H1 (cell line): ENCODE measurements around the gene FOXN1. TPM values are rescaled to one million over a fixed set of nuclear protein-coding genes. Genes with fewer than 3 reads are reported as not detected.
A peak's percentile ranks its signal among the peaks of the same experiment; 100 is the strongest.

ENCODE experiments used
- CTCF ChIA-PET: fragments of 300-600 bp; sonication (Branson Sonifier 250); formaldehyde crosslinking; loops from one replicate; lab custom pipeline; 2021; ENCODE audit not compliant: partially characterized antibody; lab: Charles Lee
- POLR2A ChIA-PET: fragments of 300-600 bp; sonication (Branson Sonifier 250); formaldehyde crosslinking; loops from one replicate; lab custom pipeline; 2021; ENCODE audit warnings: inconsistent platforms; ENCODE audit not compliant: partially characterized antibody; lab: Charles Lee
- DNase-seq, 2 experiments: peaks; one replicate each; pipeline versions ENCODE4 v3.0.0 to v3.0.0-alpha.2; 2010 to 2022; ENCODE audit warnings: low spot score in 2 of 2, low read depth in 1 of 2, mixed read lengths in 1 of 2
- FAIRE-seq: peaks from 2 replicates; lab custom pipeline; 2011; peaks lifted over from hg19 to GRCh38; lab: Jason Lieb, UNC
- H2AFZ ChIP-seq: 2 replicates; pipeline ENCODE4 v1.8.1; 2012; ENCODE audit warnings: low read length, inconsistent platforms
- H2AK5ac ChIP-seq: 2 replicates; pipeline ENCODE4 v1.6.1; 2013; ENCODE audit warnings: low read depth, low read length
- H2BK120ac ChIP-seq: replicated peaks from 2 replicates; pipeline ENCODE3; 2013; ENCODE audit warnings: low read depth, low read length, inconsistent platforms
- H2BK12ac ChIP-seq: 2 replicates; pipeline ENCODE4 v1.6.1; 2013; ENCODE audit warnings: low read depth, low read length
- H2BK15ac ChIP-seq: 2 replicates; pipeline ENCODE4 v1.6.1; 2013; ENCODE audit warnings: low read length
- H2BK20ac ChIP-seq: 2 replicates; pipeline ENCODE4 v1.6.1; 2013; ENCODE audit warnings: low read length
- H2BK5ac ChIP-seq: 2 replicates; pipeline ENCODE4 v1.6.1; 2013; ENCODE audit warnings: low read depth, low read length
- H3K14ac ChIP-seq: 2 replicates; pipeline ENCODE4 v1.6.1; 2013; ENCODE audit warnings: inconsistent platforms; ENCODE audit not compliant: insufficient read length
- H3K18ac ChIP-seq: 2 replicates; pipeline ENCODE4 v1.6.1; 2013; ENCODE audit warnings: low read length; ENCODE audit errors: extremely low read depth
- H3K23ac ChIP-seq: 2 replicates; pipeline ENCODE4 v1.6.1; 2013; ENCODE audit warnings: inconsistent platforms; ENCODE audit not compliant: insufficient read length
- H3K23me2 ChIP-seq: 2 replicates; pipeline ENCODE4 v1.6.1; 2013; ENCODE audit warnings: low read depth, low read length
- H3K27ac ChIP-seq: 2 replicates; pipeline ENCODE4 v1.6.1; 2011; ENCODE audit warnings: low read depth, low read length, inconsistent platforms
- H3K27me3 ChIP-seq, 4 experiments: replicated peaks in 1 of 4; 1 replicate in 1 of 4; 2 replicates in 3 of 4; pipeline versions ENCODE4 v1.6.1 to v1.8.1; 2011 to 2013; ENCODE audit warnings: low read length in 3 of 4, mild to moderate bottlenecking in 3 of 4, inconsistent platforms in 2 of 4, mixed read lengths in 2 of 4, moderate library complexity in 1 of 4; ENCODE audit not compliant: control insufficient read depth in 3 of 4, insufficient read depth in 3 of 4; ENCODE audit errors: extremely low read depth in 1 of 4
- H3K36me3 ChIP-seq, 4 experiments: 2 replicates each; pipeline versions ENCODE4 v1.6.1 to v1.8.1; 2011 to 2013; ENCODE audit warnings: mild to moderate bottlenecking in 4 of 4, low read length in 3 of 4, moderate library complexity in 2 of 4, control low read depth in 1 of 4, inconsistent platforms in 1 of 4; ENCODE audit not compliant: insufficient read depth in 4 of 4, control insufficient read depth in 2 of 4
- H3K4ac ChIP-seq: replicated peaks from 2 replicates; pipeline ENCODE3; 2013; ENCODE audit warnings: low read length, low read depth, mixed read lengths, inconsistent platforms; ENCODE audit not compliant: insufficient read length
- H3K4me1 ChIP-seq, 4 experiments: replicated peaks in 1 of 4; 1 replicate in 1 of 4; 2 replicates in 3 of 4; pipeline versions ENCODE4 v1.6.1 to v1.8.1; 2011 to 2013; ENCODE audit warnings: low read length in 3 of 4, inconsistent platforms in 2 of 4, mixed read lengths in 1 of 4; ENCODE audit not compliant: insufficient read depth in 4 of 4, control insufficient read depth in 3 of 4
- H3K4me2 ChIP-seq, 2 experiments: 2 replicates each; pipeline versions ENCODE4 v1.6.1 to v1.8.1; 2011 to 2013; ENCODE audit warnings: low read depth in 2 of 2, low read length in 2 of 2, control low read depth in 1 of 2, inconsistent platforms in 1 of 2, mild to moderate bottlenecking in 1 of 2; ENCODE audit not compliant: insufficient read depth in 1 of 2
- H3K4me3 ChIP-seq, 4 experiments: fragments of 200-600, 300-600 bp in 1 of 4; sonication (generic), shearing (Covaris generic), sonication (Bioruptor Twin) in 1 of 4; 2 replicates each; pipeline versions ENCODE4 v1.5.1 to v1.8.1; 2011 to 2016; ENCODE audit warnings: low read length in 4 of 4, low read depth in 3 of 4, control low read depth in 2 of 4, inconsistent platforms in 2 of 4, mild to moderate bottlenecking in 2 of 4, mixed read lengths in 1 of 4, moderate library complexity in 1 of 4; ENCODE audit not compliant: insufficient read depth in 2 of 4; ENCODE audit errors: extremely low read depth in 1 of 4
- H3K56ac ChIP-seq: replicated peaks from 2 replicates; pipeline ENCODE3; 2013; ENCODE audit warnings: low read depth, mild to moderate bottlenecking, mixed read lengths, low read length, inconsistent platforms; ENCODE audit not compliant: insufficient read length
- H3K79me1 ChIP-seq: 2 replicates; pipeline ENCODE4 v1.6.1; 2013; ENCODE audit warnings: low read depth, low read length, control low read depth
- H3K79me2 ChIP-seq, 2 experiments: 2 replicates each; pipeline versions ENCODE4 v1.6.1 to v1.8.1; 2012 to 2013; ENCODE audit warnings: low read length in 2 of 2, mild to moderate bottlenecking in 2 of 2, inconsistent platforms in 1 of 2; ENCODE audit not compliant: insufficient read depth in 2 of 2, control insufficient read depth in 1 of 2
- H3K9ac ChIP-seq, 4 experiments: replicated peaks in 1 of 4; 1 replicate in 1 of 4; 2 replicates in 3 of 4; pipeline versions ENCODE4 v1.6.1 to v1.8.1; 2011 to 2013; ENCODE audit warnings: low read depth in 3 of 4, low read length in 3 of 4, control low read depth in 2 of 4, mild to moderate bottlenecking in 2 of 4, moderate library complexity in 2 of 4, inconsistent platforms in 1 of 4; ENCODE audit errors: extremely low read depth in 1 of 4
- H3K9me3 ChIP-seq, 2 experiments: 2 replicates each; pipeline versions ENCODE4 v1.6.1 to v1.8.1; 2012 to 2013; ENCODE audit warnings: mild to moderate bottlenecking in 2 of 2, moderate library complexity in 2 of 2, control low read depth in 1 of 2, inconsistent platforms in 1 of 2, low read depth in 1 of 2, low read length in 1 of 2, mixed read lengths in 1 of 2; ENCODE audit not compliant: insufficient read depth in 2 of 2
- H4K20me1 ChIP-seq, 2 experiments: replicated peaks in 1 of 2; 2 replicates each; pipeline versions ENCODE3 to v1.8.1; 2011 to 2013; ENCODE audit warnings: inconsistent platforms in 2 of 2, low read length in 2 of 2, mild to moderate bottlenecking in 1 of 2; ENCODE audit not compliant: insufficient read depth in 2 of 2, control insufficient read depth in 1 of 2
- H4K5ac ChIP-seq: 2 replicates; pipeline ENCODE4 v1.6.1; 2013; ENCODE audit warnings: low read length, low read depth, mixed read lengths, inconsistent platforms; ENCODE audit not compliant: insufficient read length
- H4K8ac ChIP-seq: 2 replicates; pipeline ENCODE4 v1.8.0; 2013; ENCODE audit warnings: mild to moderate bottlenecking, moderate library complexity, low read length, inconsistent platforms; ENCODE audit not compliant: insufficient read depth; ENCODE audit errors: extremely low read depth
- H4K91ac ChIP-seq: replicated peaks from 2 replicates; pipeline ENCODE3; 2013; ENCODE audit warnings: low read length, mixed read lengths, inconsistent platforms; ENCODE audit not compliant: insufficient read length
- CEBPB ChIP-seq: IDR thresholded peaks from 2 replicates; pipeline ENCODE4 v1.6.1; 2012; ENCODE audit warnings: low read depth, low read length
- NANOG ChIP-seq: IDR thresholded peaks from 2 replicates; pipeline ENCODE4 v1.6.1; 2011; ENCODE audit warnings: low read length, low read depth, mild to moderate bottlenecking, inconsistent platforms; ENCODE audit not compliant: insufficient read depth, poor library complexity, severe bottlenecking
- RFX5 ChIP-seq: IDR thresholded peaks from 2 replicates; pipeline ENCODE4 v1.6.1; 2011; ENCODE audit warnings: low read depth, low read length, improper control_type of control experiment, borderline replicate concordance
- RXRA ChIP-seq: IDR thresholded peaks from 2 replicates; pipeline ENCODE4 v1.6.1; 2011; ENCODE audit warnings: low read depth, mild to moderate bottlenecking, low read length, moderate library complexity; ENCODE audit not compliant: insufficient read depth
- SRF ChIP-seq: IDR thresholded peaks from 2 replicates; pipeline ENCODE4 v1.6.1; 2011; ENCODE audit warnings: mild to moderate bottlenecking, low read depth, low read length, moderate library complexity
- ZNF274 ChIP-seq: IDR thresholded peaks from 2 replicates; pipeline ENCODE4 v1.7.0; 2012; ENCODE audit warnings: low read length, borderline replicate concordance; ENCODE audit errors: extremely low read depth
- WGBS, 2 experiments: shearing (Covaris generic) in 1 of 2; methylation state at CpG; one replicate each; pipeline versions ENCODE4 v1.1.6 to v1.1.7; 2013 to 2015; ENCODE audit warnings: low lambda C conversion rate in 2 of 2, mixed read lengths in 2 of 2, inconsistent platforms in 1 of 2, low coverage in 1 of 2, missing lambda C conversion rate in 1 of 2; ENCODE audit not compliant: insufficient replicate concordance in 2 of 2, insufficient coverage in 1 of 2, insufficient read length in 1 of 2; ENCODE audit errors: extremely low coverage in 1 of 2, missing lambda C conversion rate in 1 of 2; 5-methylcytosine and 5-hydroxymethylcytosine counted together
- polyA plus RNA-seq, 7 experiments: library from polyadenylated mRNA; depleted of rRNA in 3 of 7; stranded (reverse) in 5 of 7; unstranded in 2 of 7; fragments of >200 nt in 5 of 7; fragments of 200-250 nt in 2 of 7; gene quantifications; 1 replicate in 5 of 7; 2 replicates in 1 of 7; 4 replicates in 1 of 7; pipeline versions ENCODE4 v1.2.1 to v1.2.3, GENCODE V29; 2011 to 2013; ENCODE audit warnings: missing spikeins in 2 of 7, mixed read lengths in 2 of 7
- total RNA-seq: library from RNA; stranded (reverse); fragmentation: NEBNext Ultra II Directional; extraction: Animal tissue kit (Norgen Biotek cat#: 25700); gene quantifications from 2 replicates; pipeline ENCODE4 v1.2.1, GENCODE V29; 2021
- TF ChIP-seq, protein P1 (sequence below), 3 experiments: IDR thresholded peaks; 1 replicate in 2 of 3; 2 replicates in 1 of 3; pipeline versions ENCODE4 v1.5.1 to v1.6.1; 2011; ENCODE audit warnings: low read length in 3 of 3, mild to moderate bottlenecking in 3 of 3, inconsistent platforms in 2 of 3, low read depth in 1 of 3, moderate library complexity in 1 of 3; ENCODE audit not compliant: insufficient read depth in 1 of 3; ENCODE audit errors: control extremely low read depth in 1 of 3

Gene FOXN1
- total and polyA plus RNA-seq, 2 of the 8 experiments (the other 6 are each of a cell fraction or from before 2014, with no cell fraction given) = not detected

DNA sequence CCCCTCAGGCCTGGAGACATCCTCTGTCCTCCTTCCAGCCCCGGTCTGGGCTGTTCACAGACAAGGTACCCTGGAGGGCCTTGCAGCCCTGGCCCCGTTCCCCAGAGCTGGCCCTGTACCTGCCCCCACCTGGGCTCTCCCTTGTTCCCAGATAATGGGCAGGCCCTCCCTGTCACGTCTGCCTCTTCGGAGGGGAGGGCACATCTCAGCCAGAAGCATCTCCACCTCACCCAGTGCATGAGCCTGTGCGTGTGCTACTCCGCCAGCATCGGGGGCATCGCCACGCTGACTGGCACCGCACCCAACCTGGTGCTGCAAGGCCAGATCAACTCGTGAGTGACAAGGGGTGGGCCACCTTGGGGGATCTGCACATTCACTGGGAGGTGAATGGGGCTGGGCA, 14.9 kb upstream of the FOXN1 start:
- WGBS, 2 experiments = 90% methylated on average over 10 of the region's 11 CpGs; no CpG with 5 or more reads in 1 of the 2 experiments
- H2BK120ac ChIP-seq = no peak overlapping the region
- no peak overlapping the region for H3K4me2 ChIP-seq
- H3K36me3 ChIP-seq = no peaks in the 10 kb centered on the region
- FAIRE-seq = no peak
- H3K4ac ChIP-seq = no peak overlapping the region
- H3K9ac ChIP-seq = no peak overlapping the region
- no peak overlapping the region for H3K18ac ChIP-seq
- no peak overlapping the region for H4K5ac ChIP-seq
- no peaks in the 10 kb centered on the region for H3K9me3 ChIP-seq
- H3K4me3 ChIP-seq = no peak overlapping the region
- no peaks in the 10 kb centered on the region for H3K23me2 ChIP-seq
- no peak overlapping the region for H2BK15ac ChIP-seq
- H4K91ac ChIP-seq = no peak overlapping the region
- no peak overlapping the region for H3K14ac ChIP-seq
- no peaks in the 10 kb centered on the region for H4K20me1 ChIP-seq
- no peak for DNase-seq
- H4K8ac ChIP-seq = peak overlapping the region; percentile 29; the same call in 1 of the 2 replicates
- H2BK20ac ChIP-seq = no peak overlapping the region
- ChIA-PET CTCF (interaction anchor here (0.7 to 2.1 kb wide), 5 partner anchors 41 to 368 kb away, joined by 3 to 14 read pairs (median 4); no protein-coding TSS in a partner anchor), POLR2A (no interaction called here)
- no peaks in the 10 kb centered on the region for H3K27me3 ChIP-seq
- H2BK12ac ChIP-seq = no peak overlapping the region
- no peak overlapping the region for H2AFZ ChIP-seq
- no peaks in the 10 kb centered on the region for H3K79me1 ChIP-seq
- H2AK5ac ChIP-seq = no peak overlapping the region
- no peaks in the 10 kb centered on the region for H3K4me1 ChIP-seq
- H3K79me2 ChIP-seq = no peaks in the 10 kb centered on the region
- H3K27ac ChIP-seq = no peak overlapping the region
- H3K23ac ChIP-seq = no peak overlapping the region
- no peak overlapping the region for H3K56ac ChIP-seq
- no peak overlapping the region for H2BK5ac ChIP-seq
- TF ChIP-seq RFX5 (no peak), CEBPB (no peak), ZNF274 (no peak), NANOG (no peak), SRF (no peak), RXRA (no peak)
- TF ChIP-seq, protein P1, sequence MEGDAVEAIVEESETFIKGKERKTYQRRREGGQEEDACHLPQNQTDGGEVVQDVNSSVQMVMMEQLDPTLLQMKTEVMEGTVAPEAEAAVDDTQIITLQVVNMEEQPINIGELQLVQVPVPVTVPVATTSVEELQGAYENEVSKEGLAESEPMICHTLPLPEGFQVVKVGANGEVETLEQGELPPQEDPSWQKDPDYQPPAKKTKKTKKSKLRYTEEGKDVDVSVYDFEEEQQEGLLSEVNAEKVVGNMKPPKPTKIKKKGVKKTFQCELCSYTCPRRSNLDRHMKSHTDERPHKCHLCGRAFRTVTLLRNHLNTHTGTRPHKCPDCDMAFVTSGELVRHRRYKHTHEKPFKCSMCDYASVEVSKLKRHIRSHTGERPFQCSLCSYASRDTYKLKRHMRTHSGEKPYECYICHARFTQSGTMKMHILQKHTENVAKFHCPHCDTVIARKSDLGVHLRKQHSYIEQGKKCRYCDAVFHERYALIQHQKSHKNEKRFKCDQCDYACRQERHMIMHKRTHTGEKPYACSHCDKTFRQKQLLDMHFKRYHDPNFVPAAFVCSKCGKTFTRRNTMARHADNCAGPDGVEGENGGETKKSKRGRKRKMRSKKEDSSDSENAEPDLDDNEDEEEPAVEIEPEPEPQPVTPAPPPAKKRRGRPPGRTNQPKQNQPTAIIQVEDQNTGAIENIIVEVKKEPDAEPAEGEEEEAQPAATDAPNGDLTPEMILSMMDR (IDR thresholded peaks at IDR 0.05; ENCODE audit: control extremely low read depth in 1 of 3, insufficient read depth in 1 of 3, low read depth in 1 of 3, low read length in 3 of 3) = no peak
